ENCODE data around the gene LGALS8. TPM values are rescaled to one million over a fixed set of nuclear protein-coding genes. Genes with fewer than 3 reads are reported as not detected.
"Not testable (repeated sequence)": the region's sequence is repeated elsewhere in the genome, so short reads cannot be mapped to it uniquely, and the experiment has no call there.

Gene LGALS8
- total RNA-seq, 2 experiments from 2014 or later, result 99.5 to 107 TPM

GRCh38 chr1:236495467-236496112 is 28.2 kb upstream of the LGALS8 start:
- ChIA-PET CTCF (interaction anchor here (0.5 to 1.3 kb wide), 2 partner anchors 12 to 390 kb away, joined by 3 to 4 read pairs; no protein-coding TSS in a partner anchor), POLR2A (no interaction called here)
- H3K4me1 Mint-ChIP-seq, result peaks cover 14% of the 10 kb centered on the region
- peaks cover 17% of the 10 kb centered on the region for H3K27me3 Mint-ChIP-seq
- no peak overlapping the region for H3K27ac Mint-ChIP-seq
- no peaks in the 10 kb centered on the region for H3K9me3 Mint-ChIP-seq
- H3K36me3 Mint-ChIP-seq (ENCODE audit: low read depth), result no peaks in the 10 kb centered on the region
- no peak overlapping the region for H3K4me3 Mint-ChIP-seq
- DNase-seq, result no peak

GRCh38 chr1:236497908-236498307 is 25.9 kb upstream of the LGALS8 start:
- Mint-ChIP-seq H3K36me3 (ENCODE audit: low read depth) (no peaks in the 10 kb centered on the region), H3K4me1 (peaks cover 10% of the 10 kb centered on the region), H3K4me3 (no peak overlapping the region), H3K9me3 (no peaks in the 10 kb centered on the region), H3K27me3 (peaks cover 3% of the 10 kb centered on the region), H3K27ac (no peak overlapping the region)
- ChIA-PET CTCF (no interaction called here), POLR2A (no interaction called here)
- no peak for DNase-seq

- H3K27me3 Mint-ChIP-seq, result no peaks in the 10 kb centered on the region
- H3K36me3 Mint-ChIP-seq (ENCODE audit: low read depth), result no peaks in the 10 kb centered on the region
- ChIA-PET POLR2A (no interaction called here), CTCF (no interaction called here)
- H3K27ac Mint-ChIP-seq, result no peak overlapping the region
- no peaks in the 10 kb centered on the region for H3K9me3 Mint-ChIP-seq
- DNase-seq, result no peak
- peaks cover 11% of the 10 kb centered on the region for H3K4me1 Mint-ChIP-seq
- H3K4me3 Mint-ChIP-seq, result no peak overlapping the region
Observed at GRCh38 chr1:236501093-236501492, 22.7 kb upstream of the LGALS8 start.

- Mint-ChIP-seq H3K27ac (peak overlapping the region; percentile 51), H3K4me1 (peaks cover 13% of the 10 kb centered on the region), H3K27me3 (no peaks in the 10 kb centered on the region), H3K4me3 (peak overlapping the region; percentile 47), H3K36me3 (ENCODE audit: low read depth) (no peaks in the 10 kb centered on the region), H3K9me3 (no peaks in the 10 kb centered on the region)
- ChIA-PET POLR2A (no interaction called here), CTCF (interaction anchor here (1.1 kb wide), 1 partner anchor 13 kb away, joined by 3 read pairs; no protein-coding TSS in a partner anchor)
- no peak for DNase-seq
Observed at GRCh38 chr1:236502579-236502971, 21.2 kb upstream of the LGALS8 start.

- ChIA-PET CTCF (interaction anchor here (1.1 kb wide), 1 partner anchor 13 kb away, joined by 3 read pairs; no protein-coding TSS in a partner anchor), POLR2A (no interaction called here)
- Mint-ChIP-seq H3K4me3 (peak overlapping the region; percentile 47), H3K27ac (peak overlapping the region; percentile 51), H3K36me3 (ENCODE audit: low read depth) (no peaks in the 10 kb centered on the region), H3K27me3 (no peaks in the 10 kb centered on the region), H3K9me3 (no peaks in the 10 kb centered on the region), H3K4me1 (peaks cover 13% of the 10 kb centered on the region)
- DNase-seq, result peak; percentile 8
Observed at GRCh38 chr1:236502972-236503639, 20.7 kb upstream of the LGALS8 start.

- peaks cover 24% of the 10 kb centered on the region for H3K4me1 Mint-ChIP-seq
- H3K27ac Mint-ChIP-seq; H3K27me3 Mint-ChIP-seq; H3K9me3 Mint-ChIP-seq; POLR2A ChIA-PET; H3K36me3 Mint-ChIP-seq (ENCODE audit: low read depth); H3K4me3 Mint-ChIP-seq; DNase-seq: not testable (repeated sequence)
- CTCF ChIA-PET, result interaction anchor here (0.6 kb wide), 1 partner anchor 35 kb away, joined by 4 read pairs; no protein-coding TSS in a partner anchor
Observed at GRCh38 chr1:236504338-236504737, 19.4 kb upstream of the LGALS8 start.

DNA sequence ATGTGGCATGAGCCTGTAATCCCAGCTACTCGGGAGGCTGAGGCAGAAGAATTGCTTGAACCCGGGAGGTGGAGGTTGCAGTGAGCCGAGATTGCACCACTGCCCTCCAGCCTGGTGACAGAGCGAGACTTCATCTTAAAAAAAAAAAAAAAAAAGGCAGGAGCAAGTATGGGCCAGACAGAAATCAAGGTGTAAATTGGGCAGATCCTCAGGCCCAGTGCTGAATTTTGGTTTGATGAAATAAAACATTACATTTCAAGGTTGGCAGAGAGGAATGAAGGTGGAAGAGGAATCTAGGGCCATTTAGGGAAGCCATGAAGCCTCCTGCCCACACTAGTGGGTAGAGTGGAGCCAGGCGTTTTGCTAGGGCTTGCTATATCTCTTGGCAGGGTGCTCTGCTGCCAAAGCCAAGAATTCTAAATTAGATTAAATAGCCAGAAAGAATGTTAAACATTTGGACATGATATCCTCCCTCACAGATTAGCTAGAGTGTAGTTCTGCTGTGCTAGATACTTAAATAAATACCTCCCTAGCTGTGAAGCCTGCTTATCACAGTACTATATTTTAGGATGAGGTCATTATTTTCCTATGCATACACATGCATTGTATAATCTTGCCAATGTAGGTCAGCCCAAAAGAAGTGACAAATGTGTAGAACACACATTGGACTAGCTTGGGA is 16.6 kb upstream of the LGALS8 start:
- POLR2A ChIA-PET, result no interaction called here
- H3K9me3 Mint-ChIP-seq, result no peaks in the 10 kb centered on the region

DNA sequence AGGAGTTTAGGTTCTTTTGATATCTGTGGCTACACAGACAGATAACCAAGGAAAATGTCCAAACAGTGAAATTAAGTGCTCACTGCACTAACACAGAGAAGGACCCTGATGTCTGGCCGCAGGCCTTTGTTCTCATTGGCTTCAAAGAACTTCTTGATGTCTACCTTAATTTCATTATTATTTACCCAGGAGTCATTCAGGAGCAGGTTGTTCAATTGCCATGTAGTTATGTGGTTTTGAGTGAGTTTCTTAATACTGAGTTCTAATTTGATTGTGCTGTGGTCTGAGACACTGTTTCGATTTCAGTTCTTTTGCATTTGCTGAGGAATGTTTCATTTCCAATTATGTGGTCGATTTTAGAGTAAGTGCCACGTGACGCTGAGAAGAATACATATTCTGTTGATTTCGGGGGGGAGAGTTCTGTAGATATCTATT is 15.2 kb upstream of the LGALS8 start:
- H3K4me1 Mint-ChIP-seq, result peaks cover 22% of the 10 kb centered on the region
- H3K9me3 Mint-ChIP-seq, result no peaks in the 10 kb centered on the region
- no peak for DNase-seq
- H3K27me3 Mint-ChIP-seq, result peaks cover 2% of the 10 kb centered on the region
- CTCF ChIA-PET, result interaction anchor here (1.5 kb wide), 1 partner anchor 15 kb away, joined by 3 read pairs; the partner anchor contains the start of gene LGALS8
- no peaks in the 10 kb centered on the region for H3K36me3 Mint-ChIP-seq (ENCODE audit: low read depth)
- POLR2A ChIA-PET, result no interaction called here
- no peak overlapping the region for H3K27ac Mint-ChIP-seq
- no peak overlapping the region for H3K4me3 Mint-ChIP-seq

More for the DNA sequence above, 16.6 kb upstream of the LGALS8 start:
- Mint-ChIP-seq H3K4me1 (peaks cover 33% of the 10 kb centered on the region), H3K36me3 (ENCODE audit: low read depth) (no peaks in the 10 kb centered on the region), H3K27me3 (peaks cover 2% of the 10 kb centered on the region), H3K4me3 (no peak overlapping the region), H3K27ac (no peak overlapping the region)
- DNase-seq, result no peak
- CTCF ChIA-PET, result interaction anchor here (0.6 to 1.5 kb wide), 4 partner anchors 17 to 881 kb away, joined by 3 to 4 read pairs (median 3); partner anchors contain the start of gene LGALS8

GRCh38 chr1:236509203-236509602 is 14.6 kb upstream of the LGALS8 start:
- no peaks in the 10 kb centered on the region for H3K9me3 Mint-ChIP-seq
- ChIA-PET CTCF (no interaction called here), POLR2A (no interaction called here)
- DNase-seq, result no peak
- H3K27ac Mint-ChIP-seq, result no peak overlapping the region
- peaks cover 22% of the 10 kb centered on the region for H3K4me1 Mint-ChIP-seq
- H3K4me3 Mint-ChIP-seq, result no peak overlapping the region
- H3K36me3 Mint-ChIP-seq (ENCODE audit: low read depth), result no peaks in the 10 kb centered on the region
- H3K27me3 Mint-ChIP-seq, result peaks cover 2% of the 10 kb centered on the region

DNA sequence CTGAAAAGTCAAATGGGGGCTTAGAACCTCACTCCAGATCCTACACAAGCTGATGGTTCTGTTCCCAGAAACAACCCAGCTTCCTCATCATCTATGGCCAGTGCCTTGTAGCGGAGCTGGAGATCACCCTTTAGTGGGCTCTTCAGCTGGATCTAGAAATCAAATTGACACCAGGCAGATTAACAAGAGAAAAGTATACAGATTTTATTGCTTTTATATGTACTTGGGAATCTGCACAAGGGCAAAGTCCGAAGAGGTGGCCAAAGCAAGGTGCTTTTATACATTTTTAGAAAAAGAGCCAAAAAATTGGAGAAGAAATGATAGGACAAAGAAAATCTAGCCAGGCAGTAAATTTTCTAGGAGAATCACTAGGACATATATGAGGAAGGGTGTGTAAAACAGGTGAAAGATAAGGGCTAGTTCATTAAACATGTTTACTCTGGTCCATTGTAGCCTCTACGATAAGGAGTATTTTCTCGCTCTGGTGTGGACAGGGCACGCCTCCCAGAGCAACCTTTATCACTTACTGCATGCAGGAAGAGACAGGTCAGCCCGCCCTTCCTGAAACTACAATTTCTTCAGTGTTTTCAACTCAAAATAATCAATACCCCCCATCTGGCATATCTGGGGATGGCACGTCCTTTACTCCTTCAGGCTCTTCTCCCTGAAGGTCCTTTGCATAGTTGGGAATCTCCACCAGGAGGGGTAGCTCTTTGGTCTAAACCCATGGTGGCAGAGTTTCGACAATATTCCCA is 14.0 kb upstream of the LGALS8 start:
- Mint-ChIP-seq H3K4me3 (no peak overlapping the region), H3K27me3 (peaks cover 2% of the 10 kb centered on the region), H3K9me3 (no peaks in the 10 kb centered on the region), H3K27ac (no peak overlapping the region), H3K36me3 (ENCODE audit: low read depth) (no peaks in the 10 kb centered on the region), H3K4me1 (peaks cover 22% of the 10 kb centered on the region)
- POLR2A ChIA-PET, result no interaction called here
- CTCF ChIA-PET, result interaction anchor here (0.6 to 1.1 kb wide), 5 partner anchors 11 to 521 kb away, joined by 3 to 5 read pairs (median 4); no protein-coding TSS in a partner anchor
- DNase-seq, result no peak

- no peak for DNase-seq
- no peaks in the 10 kb centered on the region for H3K9me3 Mint-ChIP-seq
- peaks cover 4% of the 10 kb centered on the region for H3K27me3 Mint-ChIP-seq
- ChIA-PET CTCF (interaction anchor here (1.0 to 1.4 kb wide), 2 partner anchors 11 to 15 kb away, joined by 3 to 4 read pairs; no protein-coding TSS in a partner anchor), POLR2A (no interaction called here)
- no peak overlapping the region for H3K27ac Mint-ChIP-seq
- no peak overlapping the region for H3K4me3 Mint-ChIP-seq
- no peaks in the 10 kb centered on the region for H3K36me3 Mint-ChIP-seq (ENCODE audit: low read depth)
- peaks cover 40% of the 10 kb centered on the region for H3K4me1 Mint-ChIP-seq
Observed at GRCh38 chr1:236511735-236512418, 11.9 kb upstream of the LGALS8 start.
